Measurements from ENCODE around the gene DUSP15. TPM values are rescaled to one million over a fixed set of nuclear protein-coding genes. Genes with fewer than 3 reads are reported as not detected.

Gene DUSP15
- total RNA-seq, 1 donor from 2014 or later: 4.5 TPM

DNA sequence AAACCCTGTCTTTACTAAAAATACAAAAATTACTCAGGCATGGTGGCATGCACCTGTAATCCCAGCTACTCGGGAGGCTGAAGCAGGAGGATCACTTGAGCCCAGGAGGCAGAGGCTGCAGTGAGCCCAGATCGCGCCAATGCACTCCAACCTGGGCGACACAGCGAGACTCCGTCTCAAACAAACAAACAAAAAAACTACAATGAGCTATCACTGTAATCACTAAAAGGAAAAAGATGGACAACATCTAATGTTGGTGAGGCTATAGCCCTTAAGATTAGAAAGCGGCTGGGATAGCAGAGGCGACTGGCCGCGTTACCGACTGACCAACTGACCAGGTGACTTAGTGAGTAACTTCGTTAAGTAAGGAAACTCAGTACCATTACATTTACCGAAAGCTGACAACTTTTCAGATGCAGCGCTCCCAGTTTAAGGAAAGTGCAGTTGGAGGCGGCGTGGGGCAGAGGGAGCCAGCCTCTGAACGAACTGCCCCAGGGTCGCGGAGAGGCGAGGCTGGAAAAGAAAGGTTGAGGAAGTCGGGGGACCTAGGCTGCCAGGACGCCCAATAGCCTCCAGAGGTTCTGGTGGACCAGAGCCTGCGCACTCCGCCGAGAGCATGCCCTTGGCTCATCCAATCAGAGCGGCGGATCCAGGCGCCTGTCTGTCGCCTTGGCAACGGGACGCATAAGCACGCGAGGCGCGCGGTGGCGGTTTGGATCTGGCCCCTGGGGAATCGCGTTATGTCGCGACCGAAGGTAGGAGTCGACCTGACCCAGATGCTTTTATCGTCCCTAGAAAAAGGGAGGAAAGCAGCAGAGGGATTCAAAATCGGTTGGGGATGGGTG is 9.0 kb upstream of the DUSP15 start:
- Histone ChIP-seq H3K4me3 (ENCODE audit: low read depth, low read length) (peak overlapping the region; percentile 50), H3K36me3 (ENCODE audit: control insufficient read depth, insufficient read depth, low read length) (no peaks in the 10 kb centered on the region)

DNA sequence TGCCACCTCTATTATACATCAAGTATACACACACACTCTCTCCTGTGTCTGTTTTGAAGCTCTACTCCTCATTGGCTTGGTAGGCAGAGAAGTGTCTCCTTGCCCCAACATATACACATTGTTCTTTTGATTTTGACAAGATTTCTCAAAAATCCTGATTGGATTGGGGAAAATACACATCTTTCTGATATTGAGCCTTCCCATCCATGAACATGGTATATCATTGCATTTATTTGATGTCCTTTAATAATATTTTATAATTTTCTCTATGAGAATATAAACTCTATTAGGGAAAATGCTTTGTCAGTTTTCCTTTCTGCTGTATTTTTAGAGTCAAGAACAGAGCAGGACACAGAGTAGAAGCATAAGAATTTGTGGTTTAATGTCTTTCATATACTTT is 7.4 kb upstream of the DUSP15 start:
- Histone ChIP-seq H3K27me3 (ENCODE audit: control insufficient read depth, insufficient read depth, low read length) (peaks cover 6% of the 10 kb centered on the region), H3K36me3 (ENCODE audit: control insufficient read depth, insufficient read depth, low read length) (no peaks in the 10 kb centered on the region), H3K4me3 (ENCODE audit: low read depth, low read length) (no peak overlapping the region)
- TF ChIP-seq, protein P1, sequence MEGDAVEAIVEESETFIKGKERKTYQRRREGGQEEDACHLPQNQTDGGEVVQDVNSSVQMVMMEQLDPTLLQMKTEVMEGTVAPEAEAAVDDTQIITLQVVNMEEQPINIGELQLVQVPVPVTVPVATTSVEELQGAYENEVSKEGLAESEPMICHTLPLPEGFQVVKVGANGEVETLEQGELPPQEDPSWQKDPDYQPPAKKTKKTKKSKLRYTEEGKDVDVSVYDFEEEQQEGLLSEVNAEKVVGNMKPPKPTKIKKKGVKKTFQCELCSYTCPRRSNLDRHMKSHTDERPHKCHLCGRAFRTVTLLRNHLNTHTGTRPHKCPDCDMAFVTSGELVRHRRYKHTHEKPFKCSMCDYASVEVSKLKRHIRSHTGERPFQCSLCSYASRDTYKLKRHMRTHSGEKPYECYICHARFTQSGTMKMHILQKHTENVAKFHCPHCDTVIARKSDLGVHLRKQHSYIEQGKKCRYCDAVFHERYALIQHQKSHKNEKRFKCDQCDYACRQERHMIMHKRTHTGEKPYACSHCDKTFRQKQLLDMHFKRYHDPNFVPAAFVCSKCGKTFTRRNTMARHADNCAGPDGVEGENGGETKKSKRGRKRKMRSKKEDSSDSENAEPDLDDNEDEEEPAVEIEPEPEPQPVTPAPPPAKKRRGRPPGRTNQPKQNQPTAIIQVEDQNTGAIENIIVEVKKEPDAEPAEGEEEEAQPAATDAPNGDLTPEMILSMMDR (IDR thresholded peaks at IDR 0.05; ENCODE audit: insufficient read depth, low read length, poor library complexity, severe bottlenecking): no peak
- no peak for DNase-seq (ENCODE audit: low read depth)

More for the DNA sequence above, 9.0 kb upstream of the DUSP15 start:
- peak; percentile 77 for DNase-seq (ENCODE audit: low read depth)
- no peaks in the 10 kb centered on the region for H3K27me3 ChIP-seq (ENCODE audit: control insufficient read depth, insufficient read depth, low read length)
- TF ChIP-seq, protein P1 (IDR thresholded peaks at IDR 0.05; ENCODE audit: insufficient read depth, low read length, poor library complexity, severe bottlenecking): no peak

DNA sequence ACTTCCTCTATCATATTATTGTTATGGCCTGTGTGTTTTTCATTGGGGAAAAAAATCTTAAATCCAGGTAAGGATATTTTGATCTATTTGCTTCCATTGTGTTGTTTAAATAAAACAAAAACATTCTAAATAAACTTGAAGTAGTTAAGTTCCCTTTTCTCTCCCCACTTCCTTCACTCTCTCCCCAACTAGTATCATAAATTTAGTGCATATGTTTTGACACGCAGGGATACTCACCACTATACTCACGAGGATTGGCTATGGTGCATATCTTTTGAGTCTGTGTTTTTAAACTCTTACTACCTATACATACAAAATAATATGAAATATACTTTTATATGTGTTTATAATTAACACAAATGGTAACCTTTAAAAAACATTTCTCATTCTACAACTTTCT is 5.3 kb upstream of the DUSP15 start:
- TF ChIP-seq, protein P1 (IDR thresholded peaks at IDR 0.05; ENCODE audit: insufficient read depth, low read length, poor library complexity, severe bottlenecking): no peak
- Histone ChIP-seq H3K36me3 (ENCODE audit: control insufficient read depth, insufficient read depth, low read length) (no peaks in the 10 kb centered on the region), H3K27me3 (ENCODE audit: control insufficient read depth, insufficient read depth, low read length) (peaks cover 19% of the 10 kb centered on the region), H3K4me3 (ENCODE audit: low read depth, low read length) (no peak overlapping the region)
- no peak for DNase-seq (ENCODE audit: low read depth)

DNA sequence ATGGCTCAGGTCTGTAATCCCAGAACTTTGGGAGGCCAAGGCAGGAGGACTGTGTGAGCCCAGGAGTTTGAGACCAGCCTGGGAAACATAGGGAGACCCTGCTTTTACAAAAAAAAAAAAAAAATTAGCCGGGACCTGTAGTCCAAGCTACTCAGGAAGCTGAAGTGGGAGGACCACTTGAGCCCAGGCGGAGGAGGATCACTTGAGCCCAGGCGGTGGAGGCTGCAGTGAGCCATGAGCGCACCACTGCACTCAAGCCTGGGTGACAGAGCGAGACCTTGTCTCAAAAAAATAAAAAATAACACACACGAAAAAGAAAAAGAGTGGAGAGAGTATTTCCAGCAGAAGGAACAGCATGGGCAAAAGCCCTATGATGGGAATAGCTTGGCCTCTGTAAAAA is 2.1 kb upstream of the DUSP15 start:
- no peak overlapping the region for H3K4me3 ChIP-seq (ENCODE audit: low read depth, low read length)
- TF ChIP-seq, protein P1 (IDR thresholded peaks at IDR 0.05; ENCODE audit: insufficient read depth, low read length, poor library complexity, severe bottlenecking): no peak
- H3K36me3 ChIP-seq (ENCODE audit: control insufficient read depth, insufficient read depth, low read length): no peaks in the 10 kb centered on the region
- peaks cover 41% of the 10 kb centered on the region for H3K27me3 ChIP-seq (ENCODE audit: control insufficient read depth, insufficient read depth, low read length)
- DNase-seq (ENCODE audit: low read depth): no peak

DNA sequence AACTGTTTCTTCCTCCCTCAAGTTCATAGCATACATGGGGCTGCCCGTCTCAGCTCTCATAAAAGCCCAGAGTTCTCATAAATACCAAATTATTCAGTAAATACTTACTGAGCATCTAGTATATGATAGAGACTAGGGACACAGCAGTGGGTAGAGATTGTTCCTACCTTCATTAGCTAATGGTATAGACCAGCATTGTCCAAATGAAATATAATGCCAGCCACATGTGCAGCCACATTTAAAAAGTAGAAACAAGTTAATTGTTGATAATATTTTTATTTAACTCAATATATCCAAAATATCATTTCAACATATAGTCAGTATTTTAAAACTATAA is 1.3 kb upstream of the DUSP15 start:
- no peaks in the 10 kb centered on the region for H3K36me3 ChIP-seq (ENCODE audit: control insufficient read depth, insufficient read depth, low read length)
- H3K27me3 ChIP-seq (ENCODE audit: control insufficient read depth, insufficient read depth, low read length): peaks cover 44% of the 10 kb centered on the region
- no peak for DNase-seq (ENCODE audit: low read depth)
- H3K4me3 ChIP-seq (ENCODE audit: low read depth, low read length): no peak overlapping the region
- TF ChIP-seq, protein P1 (IDR thresholded peaks at IDR 0.05; ENCODE audit: insufficient read depth, low read length, poor library complexity, severe bottlenecking): no peak

All from kidney epithelial cell (primary cell).